Central memory CD8-positive, alpha-beta T cell (primary cell): ENCODE data around the gene CMIP.

Experiments used
- ATAC-seq: fragments of 150-1000 bp; cut with Tn5 transposase; replicated peaks from 2 replicates; pipeline ENCODE4 v1.10.0; 2022; ENCODE audit warnings: mild to moderate bottlenecking, moderate FRiP score, moderate number of reproducible peaks; ENCODE audit not compliant: poor library complexity, severe bottlenecking; ENCODE audit errors: extremely low read depth
- DNase-seq, 2 donors: peaks; one replicate each; pipeline ENCODE4 v3.0.0; 2021; ENCODE audit warnings: low spot score in 2 of 2
- H3K27ac Mint-ChIP-seq: one replicate; pipeline ENCODE4 v1.8.0; 2022; ENCODE audit warnings: low read depth, mild to moderate bottlenecking, moderate library complexity, mixed read lengths
- H3K27me3 Mint-ChIP-seq: one replicate; pipeline ENCODE4 v1.8.0; 2022; ENCODE audit warnings: mixed read lengths
- H3K36me3 Mint-ChIP-seq: one replicate; pipeline ENCODE4 v1.8.0; 2022; ENCODE audit warnings: mild to moderate bottlenecking, moderate library complexity, mixed read lengths; ENCODE audit not compliant: insufficient read depth
- H3K4me1 Mint-ChIP-seq: one replicate; pipeline ENCODE4 v1.8.0; 2022; ENCODE audit warnings: mixed read lengths
- H3K4me3 Mint-ChIP-seq: one replicate; pipeline ENCODE4 v1.8.0; 2022; ENCODE audit warnings: mild to moderate bottlenecking, moderate library complexity, mixed read lengths
- H3K9me3 Mint-ChIP-seq: one replicate; pipeline ENCODE4 v1.8.0; 2022; ENCODE audit warnings: mixed read lengths

CMIP gene

GRCh38 chr16:81548876-81549546, 104.4 kb downstream of the CMIP start:
- no peak for ATAC-seq
- no peak overlapping the region for H3K4me3 Mint-ChIP-seq
- peaks cover 2% of the 10 kb centered on the region for H3K36me3 Mint-ChIP-seq
- no peak for DNase-seq
- H3K9me3 Mint-ChIP-seq = no peaks in the 10 kb centered on the region
- no peak overlapping the region for H3K27ac Mint-ChIP-seq
- no peaks in the 10 kb centered on the region for H3K27me3 Mint-ChIP-seq
- H3K4me1 Mint-ChIP-seq = peaks cover 78% of the 10 kb centered on the region

DNA sequence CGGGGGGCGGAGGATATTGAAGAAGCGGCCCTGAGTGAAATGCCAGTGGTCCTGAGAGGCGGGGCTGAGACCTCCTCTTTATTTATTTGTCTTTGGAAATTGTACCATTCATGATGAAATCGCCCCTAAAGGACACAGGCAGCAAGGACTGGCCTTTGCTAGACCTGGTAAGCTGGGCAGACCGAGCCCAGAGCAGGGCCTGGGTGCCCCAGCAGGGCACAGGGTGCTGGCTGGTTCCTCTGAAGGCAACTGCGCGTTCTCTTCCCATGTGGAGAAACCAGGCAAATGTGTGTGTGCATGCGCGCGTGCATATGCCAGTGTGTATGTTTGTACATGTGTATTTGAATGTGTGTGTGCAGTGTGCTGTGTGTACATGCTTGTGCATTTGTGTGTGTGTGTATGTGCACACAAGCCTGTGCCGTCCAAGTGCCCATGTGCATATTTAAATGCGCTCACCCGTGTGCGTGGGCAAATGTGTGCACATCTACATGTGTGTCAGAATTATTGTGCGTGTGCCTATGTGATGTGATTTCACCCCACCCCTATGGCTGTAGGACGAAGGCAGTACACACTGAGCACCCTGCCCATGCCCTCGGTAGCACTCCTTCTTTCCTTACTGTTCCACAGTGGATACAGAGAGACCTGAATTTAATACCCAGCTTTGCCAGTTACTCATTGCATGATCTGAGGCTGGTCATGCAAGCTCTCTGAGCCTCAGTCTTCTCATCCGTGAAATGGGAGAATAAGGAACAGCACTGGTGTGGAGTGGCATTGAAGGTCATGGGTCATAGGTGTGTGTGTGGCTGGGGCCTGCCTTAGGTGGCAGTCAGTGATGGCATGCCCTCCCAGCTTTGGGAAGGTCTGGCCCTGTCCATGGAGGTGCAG, 105.2 kb downstream of the CMIP start:
- peaks cover 80% of the 10 kb centered on the region for H3K4me1 Mint-ChIP-seq
- DNase-seq (no peak), ATAC-seq (no peak)
- no peaks in the 10 kb centered on the region for H3K9me3 Mint-ChIP-seq
- no peak overlapping the region for H3K4me3 Mint-ChIP-seq
- H3K27me3 Mint-ChIP-seq = no peaks in the 10 kb centered on the region
- H3K27ac Mint-ChIP-seq = no peak overlapping the region
- peaks cover 2% of the 10 kb centered on the region for H3K36me3 Mint-ChIP-seq

GRCh38 chr16:81550432-81550808, 105.8 kb downstream of the CMIP start:
- ATAC-seq = no peak
- Mint-ChIP-seq H3K36me3 (peaks cover 2% of the 10 kb centered on the region), H3K4me3 (no peak overlapping the region), H3K27me3 (no peaks in the 10 kb centered on the region), H3K9me3 (no peaks in the 10 kb centered on the region), H3K27ac (peak overlapping the region; percentile 86), H3K4me1 (peaks cover 75% of the 10 kb centered on the region)
- no peak for DNase-seq

- ATAC-seq (no peak), DNase-seq (no peak)
- no peaks in the 10 kb centered on the region for H3K27me3 Mint-ChIP-seq
- no peaks in the 10 kb centered on the region for H3K9me3 Mint-ChIP-seq
- no peak overlapping the region for H3K4me3 Mint-ChIP-seq
- H3K4me1 Mint-ChIP-seq = peaks cover 76% of the 10 kb centered on the region
- H3K27ac Mint-ChIP-seq = peak overlapping the region; percentile 86
- H3K36me3 Mint-ChIP-seq = peaks cover 2% of the 10 kb centered on the region
These were observed 106.7 kb downstream of the CMIP start for GRCh38 chr16:81551151-81551808.

DNA sequence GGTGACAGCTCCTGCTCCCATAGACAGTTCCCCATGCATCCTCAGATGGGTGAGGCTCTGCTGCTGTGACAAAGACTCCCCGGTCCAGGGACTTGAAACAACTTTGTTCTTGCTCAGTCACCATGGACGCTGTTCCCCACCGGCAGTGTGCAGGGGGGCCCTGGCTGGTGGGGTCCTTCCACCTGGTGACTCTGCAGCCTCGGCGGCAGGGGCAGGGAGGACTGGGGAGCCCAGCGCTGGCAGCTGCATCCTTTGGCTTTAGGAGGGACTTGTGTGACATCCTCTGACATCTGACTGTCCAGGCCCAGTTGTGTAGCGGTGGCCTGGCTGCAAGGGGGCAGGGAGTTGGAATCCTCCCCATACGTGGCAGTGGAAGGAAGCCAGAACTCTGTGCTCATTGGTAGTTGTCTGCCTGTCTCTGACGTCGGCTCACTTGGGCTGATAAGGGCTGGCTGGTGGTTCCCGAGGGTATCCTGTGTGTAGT, 107.3 kb downstream of the CMIP start:
- ATAC-seq = no peak
- Mint-ChIP-seq H3K4me1 (peaks cover 78% of the 10 kb centered on the region), H3K27me3 (no peaks in the 10 kb centered on the region), H3K36me3 (peaks cover 2% of the 10 kb centered on the region), H3K27ac (peak overlapping the region; percentile 86), H3K4me3 (no peak overlapping the region), H3K9me3 (no peaks in the 10 kb centered on the region)
- no peak for DNase-seq

DNA sequence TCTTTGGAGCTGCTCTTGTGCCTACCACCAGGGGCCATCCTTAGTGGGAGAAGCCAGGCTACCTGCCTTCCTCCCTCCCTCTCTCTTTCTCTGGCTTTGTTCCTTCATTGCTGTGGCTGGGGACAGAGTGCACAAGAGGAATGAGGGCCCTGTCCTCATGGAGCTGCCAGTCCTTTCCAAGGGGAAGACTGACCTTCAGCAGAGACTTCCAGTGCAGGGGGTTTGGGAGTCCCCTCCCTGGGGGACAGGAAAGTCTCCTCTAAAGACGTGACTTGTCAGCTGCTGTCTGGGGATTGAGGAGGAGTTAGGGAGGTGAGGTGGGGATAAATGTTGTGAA, 108.1 kb downstream of the CMIP start:
- Mint-ChIP-seq H3K9me3 (no peaks in the 10 kb centered on the region), H3K27me3 (no peaks in the 10 kb centered on the region), H3K36me3 (peaks cover under 1% of the 10 kb centered on the region), H3K4me3 (no peak overlapping the region), H3K27ac (peak overlapping the region; percentile 86), H3K4me1 (peaks cover 75% of the 10 kb centered on the region)
- ATAC-seq = no peak
- DNase-seq = no peak

- DNase-seq (no peak), ATAC-seq (no peak)
- H3K9me3 Mint-ChIP-seq = no peaks in the 10 kb centered on the region
- peaks cover 5% of the 10 kb centered on the region for H3K36me3 Mint-ChIP-seq
- H3K27me3 Mint-ChIP-seq = no peaks in the 10 kb centered on the region
- H3K4me1 Mint-ChIP-seq = peaks cover 81% of the 10 kb centered on the region
- no peak overlapping the region for H3K4me3 Mint-ChIP-seq
- peak overlapping the region; percentile 86 for H3K27ac Mint-ChIP-seq
These were observed 108.6 kb downstream of the CMIP start for GRCh38 chr16:81553080-81553813.

DNA sequence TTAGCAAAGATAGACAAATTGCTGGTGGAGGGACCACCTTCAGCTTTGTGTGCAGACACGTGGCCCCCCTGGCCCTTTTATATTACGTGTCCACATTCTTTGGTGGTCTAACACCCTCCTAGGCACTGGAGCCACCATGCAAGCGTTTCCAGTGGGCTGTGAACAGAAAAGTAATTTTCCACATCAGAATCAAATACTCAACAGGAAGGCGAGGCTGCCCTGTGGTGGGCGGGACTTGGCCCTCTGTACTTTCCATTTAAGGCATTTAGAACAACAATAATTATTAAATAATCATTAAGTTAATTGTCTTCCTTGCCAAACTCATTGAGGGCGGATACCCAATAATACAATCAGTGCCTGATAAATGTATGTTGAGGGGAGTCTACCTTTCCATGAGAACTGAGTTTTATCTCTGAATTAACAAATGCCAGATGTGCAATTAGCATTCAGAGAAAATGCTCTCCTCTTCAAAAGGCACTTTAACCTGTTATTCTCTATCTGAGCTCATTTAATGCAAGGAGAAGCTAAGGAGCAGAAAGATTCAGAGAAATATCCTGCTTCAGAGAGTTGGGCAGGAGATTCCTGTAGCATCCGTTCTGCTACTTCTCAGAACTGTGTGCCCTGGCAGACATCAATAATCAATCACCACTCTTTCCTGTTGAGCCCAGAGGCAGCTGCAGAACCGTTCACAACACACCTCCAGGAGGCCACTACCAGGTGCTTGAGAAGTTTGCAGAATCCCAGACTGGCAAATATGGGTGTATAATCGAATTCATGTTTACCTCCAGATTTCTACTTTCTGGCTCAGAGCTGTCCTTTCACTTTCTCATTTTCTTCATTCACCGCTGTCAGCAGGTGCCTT, 109.4 kb downstream of the CMIP start:
- DNase-seq (no peak), ATAC-seq (no peak)
- Mint-ChIP-seq H3K9me3 (no peaks in the 10 kb centered on the region), H3K27ac (peak overlapping the region; percentile 35), H3K4me1 (peaks cover 79% of the 10 kb centered on the region), H3K27me3 (no peaks in the 10 kb centered on the region), H3K4me3 (no peak overlapping the region), H3K36me3 (peaks cover 7% of the 10 kb centered on the region)

- H3K4me1 Mint-ChIP-seq = peaks cover 69% of the 10 kb centered on the region
- H3K27ac Mint-ChIP-seq = peak overlapping the region; percentile 35
- H3K9me3 Mint-ChIP-seq = no peaks in the 10 kb centered on the region
- peaks cover 7% of the 10 kb centered on the region for H3K36me3 Mint-ChIP-seq
- no peak overlapping the region for H3K4me3 Mint-ChIP-seq
- ATAC-seq (no peak), DNase-seq (no peak)
- H3K27me3 Mint-ChIP-seq = no peaks in the 10 kb centered on the region
These were observed 110.4 kb downstream of the CMIP start for GRCh38 chr16:81554979-81555378.

GRCh38 chr16:81555660-81556059, 111.1 kb downstream of the CMIP start:
- peaks cover 7% of the 10 kb centered on the region for H3K36me3 Mint-ChIP-seq
- H3K27ac Mint-ChIP-seq = peak overlapping the region; percentile 32
- H3K27me3 Mint-ChIP-seq = no peaks in the 10 kb centered on the region
- peaks cover 68% of the 10 kb centered on the region for H3K4me1 Mint-ChIP-seq
- ATAC-seq (no peak), DNase-seq (no peak)
- H3K9me3 Mint-ChIP-seq = no peaks in the 10 kb centered on the region
- H3K4me3 Mint-ChIP-seq = no peak overlapping the region

DNA sequence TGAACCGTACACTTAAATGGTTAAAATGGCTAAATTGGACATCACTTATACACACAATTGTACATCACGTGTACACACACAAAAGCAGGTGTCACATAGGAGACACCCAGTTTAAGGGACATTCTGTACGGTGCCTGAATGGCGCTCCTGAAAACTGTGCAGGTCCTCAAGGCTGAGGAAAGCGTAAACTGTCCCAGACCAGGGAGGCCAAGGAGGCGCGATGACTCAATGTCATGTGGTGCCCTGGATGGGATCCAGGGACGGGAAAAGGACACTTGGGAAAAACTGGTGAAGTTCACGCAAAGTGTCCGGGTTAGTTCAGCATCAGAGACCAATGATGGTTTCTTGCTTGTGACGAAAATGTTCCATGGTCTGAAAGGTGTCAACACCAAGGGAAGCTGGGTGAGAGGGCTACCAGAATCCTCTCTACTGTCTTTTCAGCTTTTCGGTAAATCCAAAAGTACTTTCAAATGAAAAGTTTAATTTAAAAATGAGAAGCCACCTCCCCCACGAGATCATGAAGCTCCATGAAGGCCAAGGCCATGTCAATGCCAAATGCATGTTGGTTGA, 112.2 kb downstream of the CMIP start:
- no peaks in the 10 kb centered on the region for H3K9me3 Mint-ChIP-seq
- peaks cover 65% of the 10 kb centered on the region for H3K4me1 Mint-ChIP-seq
- peaks cover 9% of the 10 kb centered on the region for H3K36me3 Mint-ChIP-seq
- no peaks in the 10 kb centered on the region for H3K27me3 Mint-ChIP-seq
- DNase-seq = no peak
- peak overlapping the region; percentile 32 for H3K27ac Mint-ChIP-seq
- no peak overlapping the region for H3K4me3 Mint-ChIP-seq
- no peak for ATAC-seq
